CD4-positive, alpha-beta T cell treated with Interleukin-17A for 4 hours (primary cell): ENCODE measurements around the gene AUTS2.

Source experiments
- DNase-seq: peaks from one replicate; pipeline ENCODE4 v3.0.0-alpha.2; 2020; ENCODE audit warnings: mixed read lengths

Gene AUTS2

DNA sequence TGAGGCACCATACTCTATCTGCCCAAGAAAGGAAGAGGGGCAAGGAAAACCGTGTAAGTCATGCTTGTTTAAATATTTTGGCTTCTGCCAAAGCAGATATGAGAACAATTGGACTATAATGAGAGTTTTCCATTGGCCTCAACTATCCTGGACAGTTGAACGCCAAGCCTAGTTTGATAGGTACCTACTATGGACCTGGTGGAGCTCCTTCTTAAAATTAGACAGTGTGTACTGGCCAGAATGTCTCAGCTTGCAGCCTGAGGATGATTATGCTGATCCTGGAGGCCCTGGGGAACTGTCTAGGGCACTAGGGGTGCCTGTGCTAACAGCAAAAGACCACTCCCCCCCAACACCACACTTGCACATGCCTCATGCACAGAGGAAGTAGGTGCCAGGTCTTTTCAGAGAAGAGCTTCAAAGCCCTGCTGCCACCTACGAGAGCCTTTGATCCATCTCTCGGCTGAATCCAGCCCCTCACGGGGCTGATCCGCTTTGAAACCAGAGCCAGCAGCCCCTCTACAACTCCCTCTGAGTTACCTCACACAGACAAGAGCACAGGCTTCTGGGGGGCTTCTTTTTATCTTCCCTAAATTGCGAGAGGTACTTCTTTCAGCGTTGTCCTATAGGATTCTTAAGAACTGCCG lies 1059.8 kb downstream of the AUTS2 start:
- peak; percentile 18 for DNase-seq

DNA sequence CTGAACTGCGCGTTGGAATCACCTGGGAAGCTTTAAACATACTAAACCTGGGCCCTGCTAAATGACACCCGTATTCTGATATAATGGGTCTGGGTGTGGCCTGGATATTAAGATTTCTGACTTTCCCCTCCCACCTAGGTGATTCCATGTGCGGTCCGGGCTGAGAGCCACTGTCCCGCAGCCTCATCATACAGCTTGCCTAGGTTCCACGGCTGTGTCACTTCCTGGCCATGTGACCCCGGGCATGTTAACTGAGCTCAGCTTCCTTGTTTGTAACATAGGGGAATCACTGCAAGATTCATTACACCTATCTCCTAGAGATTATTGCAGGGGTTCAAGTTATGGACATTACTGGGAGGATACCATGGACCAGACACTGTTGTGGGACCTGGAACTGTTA lies 1061.0 kb downstream of the AUTS2 start:
- peak; percentile 40 for DNase-seq

GRCh38 chr7:70660154-70660818 lies 1062.0 kb downstream of the AUTS2 start:
- DNase-seq = peak; percentile 59

DNA sequence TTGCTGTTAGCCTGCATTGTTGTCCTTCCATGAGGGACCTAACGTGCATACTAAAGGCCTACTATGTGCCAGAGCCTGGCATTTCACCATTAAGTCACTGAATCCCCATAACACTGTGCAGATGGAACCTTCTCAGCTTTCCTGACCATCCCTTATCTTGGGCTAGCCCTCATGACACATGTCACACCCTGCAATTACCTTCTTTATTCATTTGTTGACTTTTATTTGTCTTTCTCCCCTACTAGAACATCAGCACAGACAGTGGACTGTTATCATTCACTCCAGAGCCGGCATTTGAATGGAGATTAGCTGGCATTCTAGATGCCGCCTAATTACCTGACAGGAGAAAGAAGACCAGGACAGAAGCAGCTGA lies 1062.5 kb downstream of the AUTS2 start:
- no peak for DNase-seq

DNA sequence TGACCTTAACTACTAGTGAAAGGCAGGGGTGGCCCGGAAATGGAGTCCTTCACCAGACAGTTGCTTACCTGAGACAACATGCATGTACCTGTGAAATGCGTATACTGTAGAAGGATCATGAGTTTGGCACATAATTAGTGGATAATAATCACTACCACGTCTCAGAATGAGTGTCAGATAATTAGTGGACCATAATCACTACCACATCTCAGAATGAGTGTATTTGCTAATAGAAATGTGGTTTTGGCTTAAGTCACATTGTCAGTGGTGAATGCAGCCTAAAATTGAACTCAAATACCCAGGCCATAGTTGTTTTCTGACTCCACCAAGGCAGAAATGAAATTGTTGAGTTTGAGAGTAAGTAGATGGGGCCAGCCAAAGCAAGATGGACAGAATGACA lies 1065.4 kb downstream of the AUTS2 start:
- DNase-seq = no peak

DNA sequence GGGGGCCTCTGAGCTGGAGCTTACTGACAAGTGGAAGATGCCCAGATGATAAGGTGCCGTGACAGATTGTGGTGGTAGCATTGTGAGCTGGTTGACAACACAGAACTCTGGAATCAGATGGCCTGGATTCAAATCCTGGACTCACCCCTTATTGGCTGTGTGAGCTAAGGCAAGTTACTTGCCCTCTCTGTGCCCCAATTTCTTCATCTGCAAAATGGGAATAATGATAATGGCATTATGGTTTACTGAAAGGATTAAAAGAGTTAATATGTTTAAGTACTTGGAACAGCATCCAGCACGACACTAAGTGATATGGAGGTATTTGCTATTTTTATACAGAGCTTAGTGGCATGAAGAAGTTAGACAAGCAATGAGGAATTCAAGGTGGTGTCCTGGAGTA lies 1067.7 kb downstream of the AUTS2 start:
- no peak for DNase-seq

DNA sequence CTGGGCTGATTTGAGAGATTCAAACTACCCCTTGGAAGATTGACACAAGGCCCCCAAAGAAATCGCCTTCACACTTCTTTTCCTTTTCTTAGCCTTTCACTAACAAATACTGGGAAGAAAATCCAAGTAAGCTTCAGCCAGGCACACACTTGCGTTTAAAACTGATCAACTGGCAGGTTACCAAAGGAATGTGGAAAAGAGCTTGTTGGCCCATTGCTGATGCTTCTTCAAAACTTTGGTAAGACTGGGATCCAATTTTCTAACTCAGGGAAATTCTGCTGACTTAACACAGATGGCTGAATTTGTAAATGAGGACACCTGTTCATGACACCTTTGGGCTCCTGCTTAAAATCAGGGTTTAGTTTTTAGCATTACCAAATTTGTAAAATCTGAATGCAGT lies 1069.1 kb downstream of the AUTS2 start:
- no peak for DNase-seq

DNA sequence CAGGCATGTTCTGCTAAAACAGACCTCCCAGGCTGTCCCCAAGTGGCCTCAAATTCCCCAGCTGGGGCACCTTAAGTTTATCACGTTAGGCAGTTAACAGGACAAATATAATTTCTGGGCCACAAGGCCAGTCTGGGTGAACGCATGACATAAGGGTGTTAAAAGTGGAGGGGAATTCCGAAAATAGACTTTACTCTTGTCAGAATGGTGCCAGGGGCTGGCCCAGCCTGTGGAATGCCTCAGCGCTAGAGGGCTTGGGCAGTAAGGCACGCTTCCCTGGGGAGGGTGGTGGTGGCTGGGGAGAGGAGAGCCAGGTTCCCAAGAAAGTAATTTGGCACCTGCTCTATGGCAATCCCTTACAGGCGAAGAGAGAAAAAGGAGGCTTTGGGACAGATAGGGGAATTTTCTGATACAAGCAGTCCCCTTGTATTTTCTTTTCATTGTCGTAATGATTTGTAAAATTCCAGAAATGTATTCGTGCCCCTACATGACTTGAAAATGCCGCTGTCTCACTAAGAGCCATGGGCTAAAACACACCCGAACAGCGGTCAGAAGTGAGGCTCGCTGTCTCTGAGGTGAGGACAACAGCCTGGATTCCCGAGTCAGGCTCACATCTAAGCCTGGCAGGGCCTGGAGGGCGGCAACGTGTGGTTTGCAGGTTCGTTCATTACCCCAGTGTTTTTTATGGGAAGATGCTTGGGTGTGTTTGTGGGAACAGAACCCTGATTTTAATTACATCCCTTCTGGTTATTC lies 1070.5 kb downstream of the AUTS2 start:
- DNase-seq = no peak

GRCh38 chr7:70669854-70670253 lies 1071.6 kb downstream of the AUTS2 start:
- peak; percentile 43 for DNase-seq

DNA sequence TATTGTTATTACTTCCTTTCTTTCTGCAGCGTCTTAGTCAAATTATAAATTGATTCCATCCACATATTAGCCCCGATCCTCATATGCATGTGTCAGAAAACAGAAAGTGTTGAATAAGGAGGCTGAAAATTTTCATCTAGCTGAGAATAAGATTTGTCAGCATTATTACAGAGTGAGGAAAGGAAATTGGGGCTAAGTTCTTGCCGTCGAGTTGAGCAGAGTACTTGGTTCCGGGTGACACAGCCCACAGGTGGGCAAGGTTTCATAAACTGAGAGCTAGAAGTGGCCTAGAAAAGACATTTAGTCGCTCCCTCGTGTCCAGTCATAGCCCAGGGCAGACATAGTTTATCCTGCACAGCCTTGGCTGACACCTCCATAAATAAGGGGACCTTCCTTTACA lies 1072.0 kb downstream of the AUTS2 start:
- no peak for DNase-seq

DNA sequence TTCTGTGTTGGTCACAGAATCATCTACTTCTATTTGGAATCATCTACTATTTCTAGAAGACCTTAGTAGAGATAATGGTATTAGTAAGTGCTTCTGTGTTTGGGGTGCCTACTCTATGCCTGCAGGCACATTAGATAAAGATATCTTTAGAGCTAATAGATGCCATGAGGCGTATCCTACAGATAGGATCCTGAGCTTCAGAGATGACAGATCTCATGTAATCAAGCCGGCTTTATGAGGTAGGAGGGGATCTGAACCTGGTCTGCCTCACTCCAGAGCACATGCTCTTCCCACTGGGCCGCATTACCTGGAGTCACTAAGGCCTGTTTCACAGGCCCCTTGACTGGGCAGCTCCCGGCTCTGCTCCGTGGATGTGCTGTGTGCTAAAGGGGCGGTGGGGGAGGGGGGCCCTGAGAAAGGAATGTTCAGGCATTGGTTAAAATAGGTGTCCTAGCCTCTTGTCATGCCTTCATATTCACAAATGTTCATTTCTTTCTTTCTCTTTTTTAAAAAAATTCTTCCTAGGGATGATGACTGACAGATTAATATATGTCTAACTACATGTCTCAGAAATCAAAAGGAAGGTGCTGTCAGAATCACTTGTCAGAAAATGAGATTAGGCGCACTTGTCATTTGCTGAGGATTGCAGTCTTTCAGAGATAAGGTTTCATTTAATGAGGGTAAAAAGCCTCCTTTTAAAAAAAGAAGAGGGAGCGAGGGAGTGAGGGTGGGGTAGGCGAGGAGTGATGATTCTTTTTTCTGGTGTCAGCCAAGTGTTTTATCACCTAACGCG lies 1075.7 kb downstream of the AUTS2 start:
- DNase-seq = no peak

DNA sequence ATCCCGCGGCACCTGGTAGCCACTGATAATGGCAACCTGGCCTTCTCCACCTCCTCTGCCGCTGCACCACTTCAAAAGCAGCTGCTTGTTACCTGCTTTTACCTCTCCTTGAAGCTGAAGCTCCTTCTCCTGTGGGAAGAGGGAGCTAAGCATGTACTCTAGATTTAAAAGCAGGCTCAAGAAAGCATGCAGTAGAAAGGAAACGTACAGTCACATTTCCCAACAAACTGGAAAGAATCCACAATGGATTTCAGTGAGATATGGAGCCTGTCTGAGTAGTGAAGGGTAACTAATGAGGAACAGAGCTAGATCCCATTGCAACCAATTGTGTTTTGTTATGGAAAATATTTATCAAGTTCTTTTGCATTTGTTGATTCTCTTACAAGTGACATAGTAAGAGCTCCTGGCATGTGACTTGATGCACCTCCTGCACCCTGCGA lies 1076.3 kb downstream of the AUTS2 start:
- DNase-seq = no peak

DNA sequence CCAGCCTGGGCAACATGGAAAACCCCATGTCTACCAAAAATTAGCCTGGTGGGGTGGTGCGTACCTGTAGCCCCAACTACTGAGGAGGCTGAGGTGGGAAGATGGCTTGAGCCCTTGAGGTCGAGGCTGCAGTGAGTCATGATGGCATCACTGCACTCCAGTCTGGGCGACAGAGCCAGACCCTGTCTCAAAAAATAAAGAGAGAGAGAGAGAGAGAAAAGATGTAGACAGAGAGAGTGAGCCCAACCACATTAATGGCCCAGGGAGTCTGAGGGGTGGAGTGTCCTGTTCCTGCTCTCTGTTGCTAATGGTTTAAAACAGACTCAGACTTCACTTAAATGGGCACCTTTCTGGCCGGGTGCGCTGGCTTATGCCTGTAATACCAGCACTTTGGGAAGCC lies 1078.0 kb downstream of the AUTS2 start:
- no peak for DNase-seq

DNA sequence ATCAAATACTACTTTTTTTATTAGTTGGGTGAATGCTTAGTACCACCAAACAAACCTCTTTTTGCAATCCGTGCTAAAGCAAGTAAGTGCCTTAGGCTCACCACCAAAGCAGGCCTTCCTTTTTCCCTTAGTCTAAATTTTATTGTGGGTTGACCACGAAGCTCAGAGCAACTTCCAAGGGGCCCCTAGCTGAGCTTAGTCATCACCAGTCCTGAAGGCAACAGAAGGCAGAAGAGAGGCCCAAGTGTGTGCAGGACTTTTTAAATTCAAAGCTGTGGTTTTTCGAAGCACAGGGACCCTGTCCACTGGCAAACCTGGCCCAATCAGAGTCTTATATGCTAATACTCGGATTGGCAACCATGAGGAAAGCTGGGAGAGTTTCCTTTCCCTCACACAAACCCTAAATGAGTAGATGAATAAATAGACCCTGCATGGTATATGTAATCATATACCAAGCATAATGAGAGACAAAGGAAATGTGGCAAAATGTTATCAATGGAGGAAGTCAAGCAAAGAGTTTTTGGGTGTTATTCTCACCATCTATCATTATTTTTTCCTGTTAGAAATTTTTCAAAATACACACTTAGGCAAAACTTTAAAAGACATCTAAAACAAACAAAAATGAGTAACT lies 1080.5 kb downstream of the AUTS2 start:
- peak; percentile 19 for DNase-seq

DNA sequence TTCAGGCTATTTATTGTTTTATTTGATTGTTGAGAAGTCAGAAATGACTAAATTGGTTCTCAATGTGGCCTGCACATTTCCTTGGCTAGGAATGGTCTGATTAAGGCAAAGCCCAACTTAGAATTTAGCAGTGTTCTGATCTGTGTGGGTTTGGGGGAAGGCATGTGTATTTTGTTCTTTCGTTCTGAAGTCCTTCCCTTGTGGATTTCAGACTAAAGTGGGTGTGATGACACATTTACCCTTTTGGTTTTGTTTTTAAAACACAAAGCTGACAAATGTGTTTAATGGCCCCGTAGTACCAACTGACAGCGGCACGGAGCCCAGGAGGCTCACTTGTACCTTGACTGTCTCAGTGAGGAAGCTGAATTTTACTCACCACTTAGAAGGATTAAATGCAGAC lies 1081.4 kb downstream of the AUTS2 start:
- DNase-seq = peak; percentile 36

GRCh38 chr7:70680306-70680705 lies 1082.0 kb downstream of the AUTS2 start:
- DNase-seq = no peak

DNA sequence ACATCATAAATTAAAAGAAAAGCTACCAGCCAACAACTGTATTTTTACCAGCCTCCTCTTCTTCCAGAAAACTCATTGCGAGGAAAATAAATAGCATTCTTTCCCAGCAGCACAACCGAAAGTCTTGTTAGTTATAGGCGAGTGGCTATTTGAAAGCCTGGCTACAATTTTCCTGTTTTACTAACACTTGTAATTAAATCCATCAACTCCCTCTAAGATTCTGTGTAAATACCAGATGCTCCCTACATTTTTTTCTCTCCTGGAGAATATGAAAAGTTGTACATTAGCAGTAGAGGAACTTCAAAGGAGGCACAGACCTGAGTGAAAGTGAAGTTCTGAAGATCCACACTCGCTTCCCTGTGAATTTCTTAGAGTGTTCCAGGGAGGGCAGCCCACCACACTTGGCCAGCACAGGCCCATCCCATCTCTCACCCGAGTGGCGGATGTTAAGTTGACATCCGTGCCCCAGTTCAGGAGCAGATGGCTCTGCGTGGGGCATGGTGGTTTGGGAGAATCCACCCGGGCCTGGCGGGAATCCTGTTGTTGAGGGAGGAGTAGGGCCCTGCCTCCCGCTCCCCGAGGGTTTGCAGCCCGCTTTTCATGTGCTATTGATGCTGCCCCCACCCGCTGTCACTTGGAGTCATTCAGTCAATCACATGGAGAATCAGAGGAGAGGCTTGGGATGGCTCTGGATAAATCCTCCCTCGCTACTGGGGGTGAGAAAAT lies 1082.6 kb downstream of the AUTS2 start:
- DNase-seq = no peak

DNA sequence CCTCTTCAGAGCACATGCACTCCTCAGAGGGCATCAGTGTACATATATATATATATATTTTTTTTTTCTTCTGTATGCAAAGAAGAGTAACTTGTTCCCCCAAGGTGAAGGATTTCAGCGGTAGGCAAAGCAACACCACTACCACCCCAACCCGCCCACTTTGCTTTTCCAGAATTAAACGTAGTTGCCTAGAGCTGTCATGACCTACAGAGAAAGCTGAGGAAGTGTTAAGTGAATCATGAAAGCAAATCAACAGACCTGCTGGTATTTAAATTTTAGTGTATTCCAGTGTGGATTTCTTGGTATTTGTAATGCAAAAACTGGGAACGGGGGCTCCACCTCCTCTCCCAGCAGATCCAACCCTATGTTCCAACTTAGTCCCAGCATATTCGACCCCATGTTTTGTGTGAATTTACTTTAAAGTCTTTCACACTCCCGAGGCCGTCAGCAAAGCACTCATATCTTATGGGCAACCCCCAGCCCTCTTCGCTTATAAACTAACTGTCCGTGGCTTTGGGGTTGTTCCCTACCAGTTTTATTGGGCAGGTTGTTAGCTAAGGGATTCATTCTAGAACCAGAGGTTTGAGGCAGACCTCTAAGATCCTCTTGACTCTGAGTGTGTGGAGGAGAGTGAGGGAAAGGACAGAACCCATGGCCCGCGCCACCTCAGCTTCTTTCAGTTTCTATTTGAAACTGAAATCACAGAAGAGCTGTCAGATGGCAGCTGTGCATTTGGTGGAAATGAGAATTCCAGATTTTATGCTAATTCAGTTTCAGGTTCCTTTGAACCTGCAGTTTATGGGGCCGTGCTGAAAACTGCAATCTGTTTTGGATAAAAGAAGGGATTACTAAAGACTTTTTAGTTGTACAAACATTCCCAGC lies 1083.4 kb downstream of the AUTS2 start:
- peak; percentile 16 for DNase-seq

DNA sequence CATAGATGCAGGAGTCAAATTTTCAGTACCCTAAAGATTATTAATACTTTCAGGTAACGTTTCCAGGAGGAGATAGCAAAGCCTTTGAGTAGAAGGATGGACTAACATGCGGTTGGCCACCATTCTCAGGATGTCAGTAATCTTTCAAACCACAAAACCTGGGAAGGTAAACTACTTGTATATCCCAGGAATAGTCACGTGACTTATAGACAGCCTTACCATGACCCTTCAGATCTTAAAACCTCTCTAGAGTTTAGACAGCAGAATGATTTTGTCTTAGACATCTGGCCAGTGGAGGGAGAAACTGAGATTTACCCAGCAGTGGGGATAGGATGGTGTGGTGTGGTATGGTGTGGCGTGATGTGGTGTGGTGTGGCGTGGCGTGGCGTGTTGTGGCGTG lies 1085.9 kb downstream of the AUTS2 start:
- DNase-seq = no peak

DNA sequence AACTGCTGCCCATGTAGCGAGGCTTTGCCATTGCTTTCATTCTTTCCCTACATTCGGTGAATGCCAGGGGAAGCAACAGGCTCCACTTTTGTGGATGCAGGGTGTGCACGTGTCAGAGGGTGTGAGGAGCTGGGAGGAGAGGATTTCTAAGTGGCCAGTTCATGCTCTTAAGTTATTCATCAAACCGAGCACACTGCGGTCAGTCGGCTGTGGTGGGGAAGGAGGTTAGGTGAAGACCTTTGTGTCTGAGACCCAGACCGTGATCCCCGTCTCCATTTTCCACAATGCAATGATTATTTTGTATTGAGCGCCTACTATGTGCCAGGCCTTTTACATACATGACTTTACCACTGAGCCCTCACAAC lies 1095.0 kb downstream of the AUTS2 start:
- no peak for DNase-seq
